Measurements from ENCODE around the gene PFKL.

DNA sequence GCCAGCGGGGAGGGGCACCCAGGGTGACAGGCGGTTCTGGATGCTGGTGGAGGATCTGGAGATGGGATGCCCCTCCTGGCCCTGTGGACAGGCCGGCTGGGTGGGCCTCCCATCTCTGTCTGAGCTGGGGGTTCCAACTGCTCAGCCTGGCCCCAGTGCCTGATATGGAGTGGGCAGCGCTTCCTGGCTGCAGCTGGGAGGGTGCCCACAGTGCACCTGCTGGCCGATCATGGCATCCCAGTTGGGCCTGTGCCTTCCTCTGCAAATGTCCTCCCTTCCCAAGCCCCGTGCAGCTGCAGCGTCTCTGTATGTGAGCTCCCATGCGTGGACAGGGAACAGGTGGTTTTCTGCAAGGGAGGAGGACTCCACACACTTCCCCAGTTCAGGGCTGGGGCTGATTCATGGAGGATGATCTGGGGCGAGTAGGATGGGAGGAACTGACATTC lies 2.1 kb downstream of the PFKL start:
- TF ChIP-seq, protein P1, sequence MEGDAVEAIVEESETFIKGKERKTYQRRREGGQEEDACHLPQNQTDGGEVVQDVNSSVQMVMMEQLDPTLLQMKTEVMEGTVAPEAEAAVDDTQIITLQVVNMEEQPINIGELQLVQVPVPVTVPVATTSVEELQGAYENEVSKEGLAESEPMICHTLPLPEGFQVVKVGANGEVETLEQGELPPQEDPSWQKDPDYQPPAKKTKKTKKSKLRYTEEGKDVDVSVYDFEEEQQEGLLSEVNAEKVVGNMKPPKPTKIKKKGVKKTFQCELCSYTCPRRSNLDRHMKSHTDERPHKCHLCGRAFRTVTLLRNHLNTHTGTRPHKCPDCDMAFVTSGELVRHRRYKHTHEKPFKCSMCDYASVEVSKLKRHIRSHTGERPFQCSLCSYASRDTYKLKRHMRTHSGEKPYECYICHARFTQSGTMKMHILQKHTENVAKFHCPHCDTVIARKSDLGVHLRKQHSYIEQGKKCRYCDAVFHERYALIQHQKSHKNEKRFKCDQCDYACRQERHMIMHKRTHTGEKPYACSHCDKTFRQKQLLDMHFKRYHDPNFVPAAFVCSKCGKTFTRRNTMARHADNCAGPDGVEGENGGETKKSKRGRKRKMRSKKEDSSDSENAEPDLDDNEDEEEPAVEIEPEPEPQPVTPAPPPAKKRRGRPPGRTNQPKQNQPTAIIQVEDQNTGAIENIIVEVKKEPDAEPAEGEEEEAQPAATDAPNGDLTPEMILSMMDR (conservative IDR thresholded peaks at IDR 0.05; ENCODE audit: low read depth in 2 of 2), result no peak
- TF ChIP-seq EZH2 (IDR thresholded peaks at IDR 0.05; ENCODE audit: low read depth, unreplicated experiment) (no peak), NANOG (IDR thresholded peaks at IDR 0.05; ENCODE audit: borderline replicate concordance) (no peak), CREB1 (CRISPR knock-in tag; IDR thresholded peaks at IDR 0.05; ENCODE audit: low read depth) (no peak), STAT1 (IDR thresholded peaks at IDR 0.05; ENCODE audit: unreplicated experiment) (no peak), POLR2AphosphoS5 (IDR thresholded peaks at IDR 0.05; ENCODE audit: low read depth) (no peak), JUNB (IDR thresholded peaks at IDR 0.05; ENCODE audit: unreplicated experiment) (no peak), EZH2phosphoT487 (IDR thresholded peaks at IDR 0.05; ENCODE audit: unreplicated experiment) (no peak)
- TF ChIP-seq, protein P2, sequence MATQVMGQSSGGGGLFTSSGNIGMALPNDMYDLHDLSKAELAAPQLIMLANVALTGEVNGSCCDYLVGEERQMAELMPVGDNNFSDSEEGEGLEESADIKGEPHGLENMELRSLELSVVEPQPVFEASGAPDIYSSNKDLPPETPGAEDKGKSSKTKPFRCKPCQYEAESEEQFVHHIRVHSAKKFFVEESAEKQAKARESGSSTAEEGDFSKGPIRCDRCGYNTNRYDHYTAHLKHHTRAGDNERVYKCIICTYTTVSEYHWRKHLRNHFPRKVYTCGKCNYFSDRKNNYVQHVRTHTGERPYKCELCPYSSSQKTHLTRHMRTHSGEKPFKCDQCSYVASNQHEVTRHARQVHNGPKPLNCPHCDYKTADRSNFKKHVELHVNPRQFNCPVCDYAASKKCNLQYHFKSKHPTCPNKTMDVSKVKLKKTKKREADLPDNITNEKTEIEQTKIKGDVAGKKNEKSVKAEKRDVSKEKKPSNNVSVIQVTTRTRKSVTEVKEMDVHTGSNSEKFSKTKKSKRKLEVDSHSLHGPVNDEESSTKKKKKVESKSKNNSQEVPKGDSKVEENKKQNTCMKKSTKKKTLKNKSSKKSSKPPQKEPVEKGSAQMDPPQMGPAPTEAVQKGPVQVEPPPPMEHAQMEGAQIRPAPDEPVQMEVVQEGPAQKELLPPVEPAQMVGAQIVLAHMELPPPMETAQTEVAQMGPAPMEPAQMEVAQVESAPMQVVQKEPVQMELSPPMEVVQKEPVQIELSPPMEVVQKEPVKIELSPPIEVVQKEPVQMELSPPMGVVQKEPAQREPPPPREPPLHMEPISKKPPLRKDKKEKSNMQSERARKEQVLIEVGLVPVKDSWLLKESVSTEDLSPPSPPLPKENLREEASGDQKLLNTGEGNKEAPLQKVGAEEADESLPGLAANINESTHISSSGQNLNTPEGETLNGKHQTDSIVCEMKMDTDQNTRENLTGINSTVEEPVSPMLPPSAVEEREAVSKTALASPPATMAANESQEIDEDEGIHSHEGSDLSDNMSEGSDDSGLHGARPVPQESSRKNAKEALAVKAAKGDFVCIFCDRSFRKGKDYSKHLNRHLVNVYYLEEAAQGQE (IDR thresholded peaks at IDR 0.05; ENCODE audit: unreplicated experiment), result no peak
